HG03103 (cell line): Measurements from ENCODE around the gene COASY.
"Not testable (repeated sequence)": the region's sequence is repeated elsewhere in the genome, so short reads cannot be mapped to it uniquely, and the experiment has no call there.

Source experiments
- ATAC-seq: cut with Tn5 transposase; IDR thresholded peaks from one replicate; pipeline ENCODE4 v1.9.1; 2021; ENCODE audit warnings: low read depth; ENCODE audit not compliant: unreplicated experiment

The COASY gene

DNA sequence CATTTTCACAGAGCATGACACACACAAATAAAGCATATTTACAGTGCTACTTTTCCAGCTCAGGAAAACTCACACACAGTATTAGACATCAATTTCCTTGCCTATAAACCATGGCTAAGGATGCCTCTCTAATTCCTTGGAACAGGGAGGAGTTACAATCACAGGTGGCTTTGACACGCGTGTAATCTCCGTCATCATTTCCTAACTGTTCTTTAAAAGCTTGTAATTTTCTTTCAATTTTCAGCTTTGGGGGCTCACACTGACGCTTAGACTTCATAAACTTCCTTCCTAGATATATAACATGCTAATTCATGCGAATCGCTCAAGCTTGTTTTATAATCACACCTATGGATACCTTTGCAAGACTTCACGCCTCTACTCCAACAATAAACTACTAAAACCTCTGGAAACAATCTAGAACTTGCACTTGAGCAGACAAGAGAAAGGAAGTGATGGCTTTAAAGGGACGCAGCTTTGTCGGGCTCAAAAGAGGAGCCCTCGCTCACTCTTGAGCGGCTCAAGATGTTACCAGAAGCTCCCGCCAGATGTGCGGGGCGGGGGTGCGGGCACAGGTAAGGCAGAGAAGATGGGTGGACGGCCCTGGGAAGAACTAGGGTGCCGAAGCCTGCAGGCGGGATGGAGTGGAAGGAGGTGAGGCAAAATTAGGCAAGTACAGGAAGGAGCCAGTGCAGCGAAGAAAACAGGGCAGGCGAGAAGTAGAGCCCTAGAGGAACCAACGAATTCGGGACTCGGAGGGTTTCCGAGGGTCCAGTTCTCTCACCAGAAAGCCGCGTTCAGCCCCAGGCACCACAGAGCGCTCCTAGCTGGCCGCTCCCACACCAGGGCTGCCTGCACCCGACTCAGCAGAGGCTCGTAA is 46.6 kb downstream of the COASY start:
- ATAC-seq = peak; percentile 14

DNA sequence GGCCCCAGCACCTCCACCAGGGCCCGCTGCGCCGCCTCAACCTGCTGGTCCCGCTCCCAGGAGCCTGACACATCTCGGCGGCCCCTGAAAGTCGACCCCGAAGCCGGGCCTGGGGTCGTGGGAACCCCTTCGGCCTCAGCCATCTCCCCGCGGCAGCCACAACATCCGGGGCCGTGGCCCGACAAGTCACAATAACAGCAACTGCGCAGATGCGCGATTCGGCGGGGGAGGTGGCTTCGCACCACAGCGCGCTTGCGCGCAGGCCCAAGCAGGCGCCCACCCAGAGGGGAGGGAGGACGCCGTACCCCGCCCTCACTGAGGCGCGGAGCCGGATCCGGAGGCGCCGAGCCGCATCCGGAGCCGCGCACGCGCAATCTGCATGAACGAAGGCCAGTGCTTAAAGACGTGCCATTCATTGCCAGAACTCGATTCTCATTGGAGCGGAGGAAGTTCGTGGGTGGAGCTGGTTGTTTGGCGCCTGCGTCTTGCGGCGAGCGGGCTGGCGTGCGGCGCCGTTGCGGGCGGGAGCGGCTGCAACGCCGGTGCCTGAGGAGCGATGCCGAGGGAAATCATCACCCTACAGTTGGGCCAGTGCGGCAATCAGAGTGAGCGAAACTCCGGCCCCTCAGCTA is 47.4 kb downstream of the COASY start, which contains the start of the genes RETREG3 and TUBG1:
TSS of gene RETREG3 (minus strand) at position 193 of the 632 bp plus-strand sequence. CDS start at position 143, 50 bp downstream.
TSS of gene TUBG1 (plus strand) at position 502 of the 632 bp plus-strand sequence. CDS start at position 557, 55 bp downstream.
- peak; percentile 80 for ATAC-seq

DNA sequence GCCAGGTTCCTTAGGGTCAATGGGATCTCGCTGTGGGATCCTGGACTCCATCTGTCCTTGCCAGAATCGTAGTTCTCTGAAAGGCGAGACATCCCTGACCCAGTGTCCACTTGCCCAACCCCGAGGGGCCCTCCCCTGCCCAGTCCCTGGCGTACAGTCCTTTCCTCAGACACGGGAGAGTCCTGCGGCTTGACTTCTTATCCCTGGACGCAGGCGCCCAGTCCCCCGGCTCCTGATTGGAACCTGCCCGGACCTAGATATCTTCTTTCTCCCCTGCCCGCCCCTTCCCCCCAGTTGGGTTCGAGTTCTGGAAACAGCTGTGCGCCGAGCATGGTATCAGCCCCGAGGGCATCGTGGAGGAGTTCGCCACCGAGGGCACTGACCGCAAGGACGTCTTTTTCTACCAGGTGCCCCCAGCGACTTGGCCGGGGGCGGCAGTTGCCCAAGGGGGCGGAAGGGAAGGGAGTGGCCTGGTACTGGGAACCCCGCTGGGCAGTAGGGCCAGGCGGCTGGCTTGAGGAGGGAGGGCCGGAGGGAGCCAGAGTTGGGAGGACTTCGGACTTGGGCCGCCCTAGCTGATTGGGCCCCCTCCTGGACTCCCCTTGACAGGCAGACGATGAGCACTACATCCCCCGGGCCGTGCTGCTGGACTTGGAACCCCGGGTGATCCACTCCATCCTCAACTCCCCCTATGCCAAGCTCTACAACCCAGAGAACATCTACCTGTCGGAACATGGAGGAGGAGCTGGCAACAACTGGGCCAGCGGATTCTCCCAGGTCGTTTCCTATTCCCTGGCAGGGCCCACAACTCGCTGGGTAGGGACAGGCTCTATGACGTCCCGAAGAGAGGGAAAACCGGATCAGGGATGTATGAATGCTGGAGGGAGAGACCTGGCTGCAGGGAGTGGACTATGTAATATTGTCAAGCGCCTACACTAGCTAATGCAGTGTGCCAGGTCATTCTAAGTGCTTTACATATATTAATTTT is 48.2 kb downstream of the COASY start:
- ATAC-seq = not testable (repeated sequence)

DNA sequence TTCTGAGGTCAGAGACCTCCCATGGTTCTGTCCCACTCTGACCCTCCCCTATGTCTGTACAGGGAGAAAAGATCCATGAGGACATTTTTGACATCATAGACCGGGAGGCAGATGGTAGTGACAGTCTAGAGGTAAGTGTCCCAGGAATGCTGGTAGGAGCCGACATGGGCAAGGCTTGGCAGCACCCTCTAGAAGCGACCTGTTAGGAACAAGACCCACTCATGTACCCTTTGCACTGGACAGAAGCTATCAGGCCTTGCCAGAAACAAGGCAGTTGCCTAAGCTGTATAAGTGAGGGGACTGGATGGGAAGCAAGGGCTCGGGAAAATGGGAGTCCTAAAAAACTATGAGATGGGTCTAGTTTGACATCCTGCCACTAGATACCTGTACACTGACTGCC is 50.1 kb downstream of the COASY start:
- ATAC-seq = no peak

DNA sequence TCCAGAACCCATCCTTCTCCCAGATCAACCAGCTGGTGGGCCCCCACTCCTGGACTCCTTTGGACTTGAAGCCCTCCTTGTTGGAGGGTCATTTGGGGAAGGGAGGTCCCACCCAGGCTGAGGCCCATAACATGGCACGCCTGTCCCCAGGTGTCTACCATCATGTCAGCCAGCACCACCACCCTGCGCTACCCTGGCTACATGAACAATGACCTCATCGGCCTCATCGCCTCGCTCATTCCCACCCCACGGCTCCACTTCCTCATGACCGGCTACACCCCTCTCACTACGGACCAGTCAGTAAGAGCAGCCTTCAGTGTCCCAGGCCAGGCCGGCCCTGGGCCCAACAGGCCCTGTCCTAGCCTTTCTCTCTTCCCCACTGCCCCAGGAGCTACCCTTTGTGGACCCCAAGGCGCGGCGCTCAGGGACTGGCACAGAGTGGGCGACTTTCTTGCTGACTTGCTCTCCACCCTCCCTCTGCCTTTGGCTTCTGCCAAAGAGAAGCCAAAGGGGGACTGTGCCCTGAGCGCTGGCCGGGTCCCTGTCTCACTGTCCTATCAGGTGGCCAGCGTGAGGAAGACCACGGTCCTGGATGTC is 51.8 kb downstream of the COASY start:
- no peak for ATAC-seq
